Hepatocyte (in vitro differentiated cells): Measurements from ENCODE around the gene F12. TPM values are rescaled to one million over a fixed set of nuclear protein-coding genes. Genes with fewer than 3 reads are reported as not detected.

Experiments used
- DNase-seq: peaks from one replicate; pipeline ENCODE4 v3.0.0-alpha.2; 2016; ENCODE audit warnings: low spot score
- H2AFZ ChIP-seq: fragments of 200-600 bp; sonication (generic); 2 replicates; pipeline ENCODE4 v1.6.0; 2016; ENCODE audit warnings: antibody characterized with exemption, mild to moderate bottlenecking
- H3K27ac ChIP-seq: fragments of 200-600 bp; sonication (generic); 2 replicates; pipeline ENCODE4 v1.5.1; 2016; ENCODE audit warnings: mild to moderate bottlenecking
- H3K27me3 ChIP-seq: fragments of 200-600 bp; sonication (generic); 2 replicates; pipeline ENCODE4 v1.6.1; 2016
- H3K36me3 ChIP-seq: fragments of 200-600 bp; sonication (generic); replicated peaks from 2 replicates; pipeline ENCODE4 v1.5.1; 2016; ENCODE audit warnings: low read depth; ENCODE audit not compliant: insufficient read depth
- H3K4me1 ChIP-seq: fragments of 200-600 bp; sonication (generic); 2 replicates; pipeline ENCODE4 v1.5.1; 2016; ENCODE audit warnings: mild to moderate bottlenecking, moderate library complexity; ENCODE audit not compliant: insufficient read depth
- H3K4me2 ChIP-seq: fragments of 200-600 bp; sonication (generic); 2 replicates; pipeline ENCODE4 v1.6.0; 2016
- H3K4me3 ChIP-seq: fragments of 200-600 bp; sonication (generic); 2 replicates; pipeline ENCODE4 v1.5.1; 2016; ENCODE audit warnings: mild to moderate bottlenecking
- H3K79me2 ChIP-seq: fragments of 200-600 bp; sonication (generic); 2 replicates; pipeline ENCODE4 v1.6.0; 2017; ENCODE audit warnings: mild to moderate bottlenecking
- H3K9me2 ChIP-seq: fragments of 200-600 bp; sonication (generic); replicated peaks from 2 replicates; pipeline ENCODE4 v1.6.0; 2017; ENCODE audit warnings: mild to moderate bottlenecking; ENCODE audit not compliant: insufficient read depth
- H3K9me3 ChIP-seq: fragments of 200-600 bp; sonication (generic); 2 replicates; pipeline ENCODE4 v1.5.1; 2016; ENCODE audit warnings: low read depth, mild to moderate bottlenecking
- H4K20me1 ChIP-seq: fragments of 200-600 bp; sonication (generic); 2 replicates; pipeline ENCODE4 v1.6.0; 2016; ENCODE audit warnings: mild to moderate bottlenecking; ENCODE audit not compliant: insufficient read depth, poor library complexity, severe bottlenecking
- CTCF ChIP-seq: fragments of 200-600 bp; sonication (generic); IDR thresholded peaks from 2 replicates; pipeline ENCODE4 v1.5.1; 2016; ENCODE audit warnings: antibody characterized with exemption, mild to moderate bottlenecking; ENCODE audit not compliant: poor library complexity
- EZH2 ChIP-seq: fragments of 200-600 bp; sonication (generic); IDR thresholded peaks from 2 replicates; pipeline ENCODE4 v1.6.1; 2016; ENCODE audit warnings: antibody characterized with exemption, mild to moderate bottlenecking, borderline replicate concordance
- EZH2phosphoT487 ChIP-seq: fragments of 200-600 bp; sonication (generic); IDR thresholded peaks from one replicate; pipeline ENCODE4 v1.6.1; 2018; ENCODE audit warnings: antibody characterized with exemption, mild to moderate bottlenecking, low read depth, moderate library complexity; ENCODE audit not compliant: unreplicated experiment, severe bottlenecking
- WGBS: methylation state at CpG from one replicate; pipeline ENCODE4 v1.1.6; 2016; ENCODE audit warnings: low lambda C conversion rate; ENCODE audit errors: missing lambda C conversion rate; 5-methylcytosine and 5-hydroxymethylcytosine counted together
- polyA plus RNA-seq: library from polyadenylated mRNA; unstranded; fragments of >200 nt; fragmentation: Nextera tagmentation; extraction: Ambion mirVana; gene quantifications from 2 replicates; pipeline ENCODE4 v1.2.1, GENCODE V29; 2016
- total RNA-seq: library from RNA; depleted of rRNA; stranded (reverse); fragments of >200 nt; gene quantifications from 2 replicates; pipeline ENCODE4 v1.2.3, GENCODE V29; 2014

The F12 gene
- total and polyA plus RNA-seq, 2 experiments from 2014 or later, result 18.2 to 46.6 TPM

- Histone ChIP-seq H3K79me2 (no peaks in the 10 kb centered on the region), H2AFZ (no peak overlapping the region), H3K36me3 (no peaks in the 10 kb centered on the region), H3K9me3 (no peaks in the 10 kb centered on the region), H3K27ac (peak overlapping the region; percentile 72), H3K9me2 (no peaks in the 10 kb centered on the region), H3K4me3 (no peak overlapping the region), H3K4me2 (peak overlapping the region; percentile 52), H4K20me1 (no peaks in the 10 kb centered on the region), H3K4me1 (peaks cover 3% of the 10 kb centered on the region), H3K27me3 (no peaks in the 10 kb centered on the region)
- DNase-seq, result peak; percentile 64
- no peak for TF ChIP-seq EZH2
- TF ChIP-seq CTCF, result no peak
- TF ChIP-seq EZH2phosphoT487, result no peak
- WGBS, result 50% methylated on average over 21 of the region's 21 CpGs
Observed at GRCh38 chr5:177389241-177390169, 19.9 kb downstream of the F12 start.

- Histone ChIP-seq H3K4me1 (peaks cover 3% of the 10 kb centered on the region), H3K79me2 (no peaks in the 10 kb centered on the region), H3K9me2 (no peaks in the 10 kb centered on the region), H3K27me3 (no peaks in the 10 kb centered on the region), H4K20me1 (no peaks in the 10 kb centered on the region), H3K9me3 (no peaks in the 10 kb centered on the region), H3K4me3 (no peak overlapping the region), H2AFZ (no peak overlapping the region), H3K36me3 (no peaks in the 10 kb centered on the region), H3K4me2 (no peak overlapping the region), H3K27ac (peak overlapping the region; percentile 72)
- 92% methylated on average over 10 of the region's 10 CpGs for WGBS
- TF ChIP-seq CTCF (no peak), EZH2phosphoT487 (no peak), EZH2 (no peak)
- DNase-seq, result no peak
Observed at GRCh38 chr5:177388521-177389052, 20.8 kb downstream of the F12 start.

GRCh38 chr5:177387405-177387804, 22.0 kb downstream of the F12 start:
- H3K4me3 ChIP-seq, result no peak overlapping the region
- no peak overlapping the region for H2AFZ ChIP-seq
- no peaks in the 10 kb centered on the region for H3K27me3 ChIP-seq
- 91% methylated on average over 14 of the region's 14 CpGs for WGBS
- TF ChIP-seq EZH2phosphoT487 (no peak), EZH2 (no peak), CTCF (no peak)
- no peak for DNase-seq
- no peaks in the 10 kb centered on the region for H3K79me2 ChIP-seq
- H3K36me3 ChIP-seq, result no peaks in the 10 kb centered on the region
- no peak overlapping the region for H3K27ac ChIP-seq
- H3K9me3 ChIP-seq, result no peaks in the 10 kb centered on the region
- peaks cover 3% of the 10 kb centered on the region for H3K4me1 ChIP-seq
- H3K4me2 ChIP-seq, result no peak overlapping the region
- H3K9me2 ChIP-seq, result no peaks in the 10 kb centered on the region
- no peaks in the 10 kb centered on the region for H4K20me1 ChIP-seq
